Muscle of leg (tissue), 11 donors: ENCODE data around the gene KPNA6. TPM values are rescaled to one million over a fixed set of nuclear protein-coding genes. Genes with fewer than 3 reads are reported as not detected.
A peak's percentile ranks its signal among the peaks of the same experiment; 100 is the strongest.
"Not testable (repeated sequence)": the region's sequence is repeated elsewhere in the genome, so short reads cannot be mapped to it uniquely, and the experiment has no call there.

Source experiments
- DNase-seq: peaks from one replicate; pipeline ENCODE4 v3.0.0; 2013
- H3K27ac ChIP-seq: one replicate; pipeline ENCODE4 v1.5.1; 2013; ENCODE audit warnings: mild to moderate bottlenecking, low read length, control low read depth
- H3K27me3 ChIP-seq: one replicate; pipeline ENCODE4 v1.6.1; 2013; ENCODE audit warnings: low read length; ENCODE audit not compliant: control insufficient read depth, insufficient read depth
- H3K36me3 ChIP-seq: one replicate; pipeline ENCODE4 v1.6.1; 2013; ENCODE audit warnings: low read length; ENCODE audit not compliant: control insufficient read depth, insufficient read depth
- H3K4me1 ChIP-seq: one replicate; pipeline ENCODE4 v1.6.1; 2013; ENCODE audit warnings: low read length; ENCODE audit not compliant: control insufficient read depth, insufficient read depth
- H3K4me3 ChIP-seq: one replicate; pipeline ENCODE4 v1.5.1; 2013; ENCODE audit warnings: low read length, control low read depth
- H3K9me3 ChIP-seq: replicated peaks from 2 replicates; pipeline ENCODE4 v1.6.1; 2013; ENCODE audit warnings: low read depth, low read length; ENCODE audit not compliant: control insufficient read depth
- WGBS: methylation state at CpG from one replicate; pipeline ENCODE4 v1.1.5; 2013; ENCODE audit warnings: missing lambda C conversion rate; ENCODE audit not compliant: insufficient coverage; 5-methylcytosine and 5-hydroxymethylcytosine counted together
- polyA plus RNA-seq, 8 donors: library from polyadenylated mRNA; unstranded; fragments of 120-200 nt; gene quantifications; one replicate each; pipeline versions ENCODE4 v1.2.1 to v1.2.3, GENCODE V29; 2013; ENCODE audit warnings: inconsistent platforms in 1 of 8, low replicate concordance in 1 of 8; ENCODE audit not compliant: insufficient read length in 8 of 8, insufficient read depth in 1 of 8
- total RNA-seq: library from RNA; stranded (reverse); fragments of 120-200 nt; gene quantifications from one replicate; pipeline ENCODE4 v1.2.4, GENCODE V29; 2013

Gene KPNA6
- total and polyA plus RNA-seq, 9 donors, result 19.7 to 28.3 (median 23.9) TPM

DNA sequence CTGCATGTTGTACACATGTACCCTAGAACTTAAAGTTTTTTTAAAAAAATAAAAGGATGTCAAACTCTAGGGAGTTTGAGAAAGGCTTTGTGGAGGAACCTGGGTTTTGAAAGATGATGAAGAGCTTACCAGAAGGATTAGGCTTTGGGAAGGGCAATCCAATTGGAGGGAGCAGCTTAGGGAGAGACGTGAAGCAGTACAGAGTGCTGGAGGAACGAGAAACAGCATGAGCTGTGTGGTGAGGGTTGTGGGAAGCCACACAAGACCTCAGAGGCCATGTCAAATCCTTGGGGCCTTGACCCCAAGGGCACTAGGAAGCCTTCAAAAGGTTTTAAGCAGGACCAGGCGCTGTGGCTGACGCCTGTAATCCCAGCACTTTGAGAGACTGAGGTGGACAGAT, 8.4 kb upstream of the KPNA6 start:
- 44% methylated on average over 4 of the region's 4 CpGs for WGBS
- H3K36me3 ChIP-seq, result peaks cover 67% of the 10 kb centered on the region

GRCh38 chr1:32100359-32100758, 7.5 kb upstream of the KPNA6 start:
- 85% methylated on average over 2 of the region's 10 CpGs for WGBS
- peaks cover 58% of the 10 kb centered on the region for H3K36me3 ChIP-seq
- H3K27ac ChIP-seq, result peak overlapping the region; percentile 21
- DNase-seq, result peak; percentile 79
- no peak overlapping the region for H3K4me3 ChIP-seq
- H3K27me3 ChIP-seq, result no peaks in the 10 kb centered on the region
- H3K4me1 ChIP-seq, result no peaks in the 10 kb centered on the region
- no peaks in the 10 kb centered on the region for H3K9me3 ChIP-seq

More for the DNA sequence above, 8.4 kb upstream of the KPNA6 start:
- no peaks in the 10 kb centered on the region for H3K4me1 ChIP-seq
- H3K4me3 ChIP-seq, result no peak overlapping the region
- DNase-seq, result no peak
- H3K9me3 ChIP-seq, result no peaks in the 10 kb centered on the region
- H3K27ac ChIP-seq, result no peak overlapping the region
- H3K27me3 ChIP-seq, result no peaks in the 10 kb centered on the region

DNA sequence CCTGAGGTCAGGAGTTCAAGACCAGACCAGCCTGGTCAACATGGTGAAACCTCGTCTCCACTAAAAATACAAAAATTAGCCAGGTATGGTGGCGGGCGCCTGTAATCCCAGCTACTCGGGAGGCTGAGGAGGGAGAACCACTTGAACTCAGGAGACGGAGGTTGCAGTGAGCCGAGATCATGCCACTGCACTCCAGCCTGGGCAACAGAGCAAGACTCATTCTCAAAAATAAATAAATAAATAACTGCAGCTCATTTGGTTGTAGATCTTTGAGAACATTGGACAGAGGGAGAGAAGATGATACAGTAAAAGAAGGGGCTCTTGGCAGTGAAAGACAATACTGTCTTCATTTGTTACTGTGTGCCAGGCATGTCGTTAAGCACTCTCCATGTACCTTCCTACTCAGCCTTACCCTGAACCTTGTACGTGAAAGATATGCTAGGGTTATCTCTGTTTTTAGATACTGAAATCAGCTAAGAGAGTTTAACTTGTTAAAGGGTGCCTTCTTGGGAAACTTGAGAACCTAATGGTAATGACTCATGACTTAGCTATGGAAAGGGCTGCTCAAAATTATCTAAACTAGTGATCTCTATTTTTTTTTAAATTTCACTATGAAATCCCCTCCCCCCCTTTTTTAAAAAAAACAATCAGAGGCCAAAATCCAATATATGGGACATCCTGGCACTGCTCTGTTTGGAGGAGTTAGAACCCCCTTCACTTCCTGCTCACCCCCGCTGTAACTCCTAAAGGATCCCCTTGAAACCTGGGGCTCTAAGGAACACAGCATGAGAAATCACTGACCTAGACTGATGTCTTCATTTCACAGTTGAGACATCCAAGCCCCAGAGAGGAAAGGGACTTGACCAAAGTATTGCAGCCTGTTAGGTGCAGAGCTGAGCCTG, 6.8 kb upstream of the KPNA6 start:
- Histone ChIP-seq H3K4me3 (no peak overlapping the region), H3K4me1 (no peaks in the 10 kb centered on the region), H3K36me3 (peaks cover 51% of the 10 kb centered on the region), H3K27ac (no peak overlapping the region), H3K27me3 (no peaks in the 10 kb centered on the region), H3K9me3 (no peaks in the 10 kb centered on the region)
- DNase-seq, result no peak
- WGBS, result 100% methylated on average over 1 of the region's 9 CpGs

DNA sequence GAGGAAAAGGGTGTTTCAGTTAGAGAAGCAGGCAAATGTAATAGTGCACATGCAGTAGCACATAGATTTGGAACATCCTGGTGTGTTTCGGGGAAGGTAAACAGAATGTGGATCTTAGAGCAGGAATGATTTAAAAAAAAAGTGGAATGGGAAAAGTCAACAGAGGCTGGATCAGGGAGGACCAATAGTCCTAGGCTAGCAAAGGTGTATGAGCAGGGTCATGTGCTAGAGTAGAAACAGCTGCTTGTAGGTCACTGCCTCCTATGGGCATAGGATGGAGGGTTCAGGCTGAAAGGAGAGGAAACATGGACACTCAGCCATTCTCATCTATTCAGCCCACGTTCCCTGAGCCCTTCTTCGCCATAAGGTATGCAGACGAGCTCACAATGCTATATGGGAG, 3.7 kb upstream of the KPNA6 start:
- H3K27me3 ChIP-seq, result no peaks in the 10 kb centered on the region
- DNase-seq, result no peak
- H3K4me1 ChIP-seq, result peaks cover 5% of the 10 kb centered on the region
- peaks cover 29% of the 10 kb centered on the region for H3K36me3 ChIP-seq
- H3K9me3 ChIP-seq, result no peaks in the 10 kb centered on the region
- H3K27ac ChIP-seq, result no peak overlapping the region
- no peak overlapping the region for H3K4me3 ChIP-seq
- WGBS, result 83% methylated on average over 1 of the region's 4 CpGs

GRCh38 chr1:32105338-32105737, 2.5 kb upstream of the KPNA6 start:
- Histone ChIP-seq H3K36me3 (peaks cover 17% of the 10 kb centered on the region), H3K4me1 (peaks cover 12% of the 10 kb centered on the region), H3K27me3 (no peaks in the 10 kb centered on the region), H3K27ac (no peak overlapping the region), H3K9me3 (no peaks in the 10 kb centered on the region), H3K4me3 (no peak overlapping the region)
- DNase-seq, result no peak
- 87% methylated on average over 1 of the region's 1 CpG for WGBS

DNA sequence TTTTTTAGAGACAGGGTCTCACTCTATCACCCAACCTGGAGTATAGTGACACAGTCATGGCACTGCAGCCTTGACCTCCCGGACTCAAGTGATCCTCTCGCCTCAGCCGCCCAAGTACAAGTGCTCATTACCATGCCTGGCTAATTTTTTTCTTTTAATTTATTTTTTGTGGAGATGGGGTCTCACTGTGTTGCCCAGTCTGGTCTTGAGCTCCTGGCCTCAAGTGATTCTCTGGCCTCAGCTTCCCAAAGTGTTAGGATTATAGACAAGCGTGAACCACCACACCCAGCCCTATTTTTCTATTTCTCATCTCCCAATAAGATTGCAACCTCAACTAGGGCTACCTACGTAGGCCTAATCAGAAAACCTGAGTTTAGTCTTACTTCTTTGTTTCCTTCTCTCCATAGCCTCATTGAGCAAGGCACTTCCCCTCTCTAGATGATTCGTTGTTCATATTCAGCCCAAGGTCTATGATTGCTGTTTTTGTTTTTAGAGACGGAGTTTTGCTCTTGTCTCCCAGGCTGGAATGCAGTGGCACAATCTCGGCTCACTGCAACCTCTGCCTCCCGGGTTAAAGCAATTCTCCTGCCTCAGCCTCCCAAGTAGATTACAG, 1.1 kb upstream of the KPNA6 start:
- H3K36me3 ChIP-seq, result peaks cover 9% of the 10 kb centered on the region
- peaks cover 12% of the 10 kb centered on the region for H3K4me1 ChIP-seq

GRCh38 chr1:32111040-32111623, 3.3 kb downstream of the KPNA6 start:
- H3K27ac ChIP-seq, result no peak overlapping the region
- no CpG with 5 or more reads among the region's 2 CpGs for WGBS
- H3K4me3 ChIP-seq, result no peak overlapping the region
- H3K4me1 ChIP-seq, result peaks cover 12% of the 10 kb centered on the region
- H3K36me3 ChIP-seq, result peaks cover 3% of the 10 kb centered on the region
- DNase-seq, result no peak
- no peaks in the 10 kb centered on the region for H3K27me3 ChIP-seq
- no peaks in the 10 kb centered on the region for H3K9me3 ChIP-seq

More for the DNA sequence above, 1.1 kb upstream of the KPNA6 start:
- Histone ChIP-seq H3K9me3 (no peaks in the 10 kb centered on the region), H3K27ac (no peak overlapping the region), H3K27me3 (no peaks in the 10 kb centered on the region), H3K4me3 (no peak overlapping the region)
- WGBS, result 80% methylated on average over 2 of the region's 9 CpGs
- no peak for DNase-seq

DNA sequence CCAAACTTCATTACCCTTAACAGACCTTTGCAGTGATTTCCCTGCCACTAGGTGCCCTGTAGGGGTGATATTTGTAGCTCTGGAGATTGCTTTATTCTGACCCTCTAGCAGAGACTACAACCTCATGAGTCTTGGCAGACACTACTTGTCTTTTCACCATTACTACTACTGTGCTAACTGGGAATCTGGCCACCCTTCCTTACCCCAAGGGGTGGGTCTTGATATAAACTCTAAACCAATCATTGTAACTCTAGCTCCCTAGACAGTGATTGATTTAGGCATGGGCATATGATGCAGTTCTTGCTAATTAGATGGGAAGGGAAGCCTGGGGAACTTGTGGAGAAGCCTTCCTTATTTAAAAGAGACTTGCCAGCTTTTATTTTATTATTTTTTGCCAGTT, 3.9 kb downstream of the KPNA6 start:
- peaks cover 12% of the 10 kb centered on the region for H3K4me1 ChIP-seq
- H3K27ac ChIP-seq, result no peak overlapping the region
- H3K4me3 ChIP-seq, result no peak overlapping the region
- H3K36me3 ChIP-seq, result peaks cover 3% of the 10 kb centered on the region
- no peaks in the 10 kb centered on the region for H3K9me3 ChIP-seq
- no peak for DNase-seq
- H3K27me3 ChIP-seq, result no peaks in the 10 kb centered on the region

GRCh38 chr1:32112806-32113375, 5.0 kb downstream of the KPNA6 start:
- Histone ChIP-seq H3K9me3 (no peaks in the 10 kb centered on the region), H3K4me1 (peaks cover 9% of the 10 kb centered on the region), H3K4me3 (no peak overlapping the region), H3K27me3 (no peaks in the 10 kb centered on the region), H3K27ac (no peak overlapping the region), H3K36me3 (peaks cover 3% of the 10 kb centered on the region)
- WGBS, result 93% methylated on average over 2 of the region's 5 CpGs
- DNase-seq, result no peak

DNA sequence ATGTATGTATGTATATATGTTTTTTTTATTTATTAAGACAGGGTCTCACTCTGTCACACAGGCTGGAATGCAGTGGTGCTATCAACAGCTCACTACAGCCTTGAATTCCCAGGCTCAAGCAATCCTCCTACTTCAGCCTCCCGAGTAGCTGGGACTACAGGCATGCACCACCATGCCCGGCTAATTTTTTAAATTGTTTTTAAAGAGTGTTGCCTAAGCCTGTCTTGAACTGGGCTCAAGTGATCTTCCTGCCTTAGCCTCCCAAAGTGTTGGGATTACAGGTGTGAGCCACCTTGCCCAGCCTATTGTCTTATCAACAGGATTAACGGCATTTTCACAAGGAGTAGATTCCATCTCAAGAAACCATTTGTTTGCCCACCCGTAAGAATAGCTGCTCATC, 5.6 kb downstream of the KPNA6 start:
- H3K9me3 ChIP-seq, DNase-seq, H3K36me3 ChIP-seq, H3K4me1 ChIP-seq, H3K27ac ChIP-seq, H3K27me3 ChIP-seq, H3K4me3 ChIP-seq: not testable (repeated sequence)
- WGBS, result 96% methylated on average over 2 of the region's 4 CpGs
